Osteoblast (primary cell): ENCODE data around the gene SLIT3. TPM values are rescaled to one million over a fixed set of nuclear protein-coding genes. Genes with fewer than 3 reads are reported as not detected.

Experiments
- DNase-seq: peaks from one replicate; pipeline ENCODE4 v3.0.0; 2011; ENCODE audit warnings: low spot score, mixed read lengths; ENCODE audit not compliant: insufficient read length; ENCODE audit errors: missing footprints
- H2AFZ ChIP-seq: 2 replicates; pipeline ENCODE4 v1.6.0; 2011; ENCODE audit warnings: mild to moderate bottlenecking, low read length
- H3K27ac ChIP-seq: 2 replicates; pipeline ENCODE4 v1.5.1; 2011; ENCODE audit warnings: mild to moderate bottlenecking, low read depth, low read length, moderate library complexity
- H3K27me3 ChIP-seq: 2 replicates; pipeline ENCODE4 v1.6.0; 2012; ENCODE audit warnings: mild to moderate bottlenecking, control low read depth, inconsistent platforms, low read length, moderate library complexity; ENCODE audit not compliant: insufficient read depth
- H3K36me3 ChIP-seq: 2 replicates; pipeline ENCODE4 v1.5.1; 2011; ENCODE audit warnings: mild to moderate bottlenecking, low read length, control low read depth, moderate library complexity; ENCODE audit not compliant: insufficient read depth
- H3K4me1 ChIP-seq: 2 replicates; pipeline ENCODE4 v1.5.1; 2011; ENCODE audit warnings: mild to moderate bottlenecking, low read length, control low read depth, moderate library complexity; ENCODE audit not compliant: insufficient read depth
- H3K4me2 ChIP-seq: 2 replicates; pipeline ENCODE4 v1.6.0; 2011; ENCODE audit warnings: mild to moderate bottlenecking, low read length; ENCODE audit not compliant: insufficient read depth
- H3K4me3 ChIP-seq: fragments of 200-600 bp; sonication (generic); 3 replicates; pipeline ENCODE4 v1.5.1; 2012; ENCODE audit warnings: mild to moderate bottlenecking, low read length, inconsistent platforms; ENCODE audit not compliant: insufficient read depth
- H3K79me2 ChIP-seq: 2 replicates; pipeline ENCODE4 v1.6.0; 2012; ENCODE audit warnings: mild to moderate bottlenecking, low read length, control low read depth, inconsistent platforms; ENCODE audit not compliant: insufficient read depth
- H3K9me3 ChIP-seq: 2 replicates; pipeline ENCODE4 v1.5.1; 2011; ENCODE audit warnings: low read depth, low read length, control low read depth
- H4K20me1 ChIP-seq: 2 replicates; pipeline ENCODE4 v1.6.0; 2012; ENCODE audit warnings: mild to moderate bottlenecking, low read length, control low read depth; ENCODE audit not compliant: insufficient read depth
- CTCF ChIP-seq: IDR thresholded peaks from 2 replicates; pipeline ENCODE4 v1.5.1; 2011; ENCODE audit warnings: mild to moderate bottlenecking, low read depth, low read length, moderate library complexity; ENCODE audit errors: extremely low read depth
- total RNA-seq: library from RNA; depleted of rRNA; stranded (reverse); fragments of >200 nt; gene quantifications from 2 replicates; pipeline ENCODE4 v1.2.3, GENCODE V29; 2012

Gene SLIT3
- total RNA-seq, 1 donor, result 37.6 TPM

DNA sequence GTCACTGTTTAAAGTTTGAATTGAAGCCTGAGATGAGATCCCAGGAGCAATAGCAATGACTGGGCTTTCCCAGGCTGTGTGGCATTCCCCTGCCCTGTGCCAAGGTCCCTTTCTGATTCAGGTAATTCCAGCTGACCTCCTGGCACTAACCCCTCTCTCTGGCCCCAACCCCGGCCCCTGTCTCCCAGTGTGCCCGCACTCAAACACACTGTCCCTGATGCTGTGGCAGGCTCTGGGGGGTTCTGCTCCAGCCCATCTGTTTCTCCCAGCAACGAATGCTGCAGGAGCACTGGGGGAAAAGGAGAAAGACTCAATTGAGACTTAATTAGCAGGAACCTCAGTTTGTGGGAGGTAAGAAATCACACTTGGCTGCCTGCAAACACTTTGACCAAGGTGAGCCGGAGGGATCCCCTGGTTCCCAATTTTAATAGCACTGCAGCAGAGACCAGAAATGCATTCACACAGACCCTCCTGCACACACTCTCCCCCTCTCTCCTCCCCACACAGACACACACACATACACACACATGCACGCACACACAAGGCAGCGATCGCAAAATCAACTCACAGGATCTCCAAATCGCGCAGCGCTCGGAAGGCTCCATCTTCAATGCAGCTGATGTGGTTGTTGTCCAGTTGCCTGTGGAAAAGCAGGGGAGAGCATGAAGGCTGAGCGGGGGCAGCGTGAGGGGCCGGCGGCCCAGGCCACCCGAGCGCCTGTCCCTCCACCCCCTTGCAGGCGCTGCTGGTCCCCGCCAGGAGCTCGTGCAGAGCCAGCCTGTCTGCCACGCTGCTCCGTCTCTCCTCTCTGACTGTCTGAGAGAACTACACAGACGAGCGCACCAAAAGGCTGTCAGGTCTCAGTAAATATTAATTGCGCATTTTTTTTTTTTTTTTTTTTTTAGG, 456.7 kb downstream of the SLIT3 start:
- no peaks in the 10 kb centered on the region for H3K9me3 ChIP-seq
- no peak overlapping the region for H3K4me3 ChIP-seq
- H3K4me1 ChIP-seq, result peaks cover 3% of the 10 kb centered on the region
- H3K4me2 ChIP-seq, result no peak overlapping the region
- H4K20me1 ChIP-seq, result peaks cover 3% of the 10 kb centered on the region
- no peak overlapping the region for H2AFZ ChIP-seq
- H3K36me3 ChIP-seq, result no peaks in the 10 kb centered on the region
- no peak for TF ChIP-seq CTCF
- H3K79me2 ChIP-seq, result no peaks in the 10 kb centered on the region
- no peak overlapping the region for H3K27ac ChIP-seq
- DNase-seq, result no peak
- peaks cover 4% of the 10 kb centered on the region for H3K27me3 ChIP-seq

GRCh38 chr5:168843277-168844015, 457.5 kb downstream of the SLIT3 start:
- H3K4me3 ChIP-seq, result no peak overlapping the region
- H3K79me2 ChIP-seq, result no peaks in the 10 kb centered on the region
- TF ChIP-seq CTCF, result no peak
- no peaks in the 10 kb centered on the region for H3K36me3 ChIP-seq
- peaks cover 3% of the 10 kb centered on the region for H3K4me1 ChIP-seq
- H2AFZ ChIP-seq, result no peak overlapping the region
- DNase-seq, result peak; percentile 79
- peaks cover 3% of the 10 kb centered on the region for H4K20me1 ChIP-seq
- H3K27ac ChIP-seq, result no peak overlapping the region
- no peaks in the 10 kb centered on the region for H3K9me3 ChIP-seq
- peaks cover 4% of the 10 kb centered on the region for H3K27me3 ChIP-seq
- H3K4me2 ChIP-seq, result no peak overlapping the region

- Histone ChIP-seq H2AFZ (no peak overlapping the region), H3K9me3 (no peaks in the 10 kb centered on the region), H3K4me1 (peaks cover 3% of the 10 kb centered on the region), H4K20me1 (peaks cover 3% of the 10 kb centered on the region), H3K27me3 (peaks cover 4% of the 10 kb centered on the region), H3K79me2 (no peaks in the 10 kb centered on the region), H3K27ac (no peak overlapping the region), H3K36me3 (no peaks in the 10 kb centered on the region), H3K4me3 (no peak overlapping the region), H3K4me2 (no peak overlapping the region)
- no peak for DNase-seq
- no peak for TF ChIP-seq CTCF
Measured at GRCh38 chr5:168842571-168843205, 458.3 kb downstream of the SLIT3 start.
